B cell (primary cell): Measurements from ENCODE around the gene SMIM35. TPM values are rescaled to one million over a fixed set of nuclear protein-coding genes. Genes with fewer than 3 reads are reported as not detected.

Experiments
- ATAC-seq: fragments of 200-7000 bp; cut with Tn5 transposase; one replicate; pipeline ENCODE4 v1.10.0; 2021; ENCODE audit warnings: low read depth, mild to moderate bottlenecking, moderate number of reproducible peaks, moderate library complexity
- CTCF ChIA-PET: fragments of 350-600 bp; sonication (Branson Sonifier 250); formaldehyde crosslinking; loops from one replicate; lab custom pipeline; 2021; ENCODE audit warnings: antibody characterized with exemption, inconsistent platforms; lab: Charles Lee
- POLR2A ChIA-PET: fragments of 350-600 bp; sonication (Branson Sonifier 250); formaldehyde crosslinking; loops from one replicate; lab custom pipeline; 2021; ENCODE audit warnings: antibody characterized with exemption; lab: Charles Lee
- DNase-seq: peaks from one replicate; pipeline ENCODE4 v3.0.0; 2013
- H2AFZ ChIP-seq: 2 replicates; pipeline ENCODE4 v1.6.1; 2012; ENCODE audit warnings: mild to moderate bottlenecking, low read depth, low read length; ENCODE audit not compliant: insufficient read depth, poor library complexity, severe bottlenecking
- H3K27ac ChIP-seq, 2 donors: 1 replicate in 1 of 2; 2 replicates in 1 of 2; pipeline ENCODE4 v1.5.1; 2012 to 2013; ENCODE audit warnings: low read length in 2 of 2, mild to moderate bottlenecking in 2 of 2, moderate library complexity in 1 of 2
- H3K27me3 ChIP-seq, 4 experiments: fragments of 200-600 bp in 1 of 4; sonication (generic) in 1 of 4; replicated peaks in 1 of 4; 1 replicate in 2 of 4; 2 replicates in 2 of 4; pipeline versions ENCODE4 v1.6.1 to v1.7.0; 2013 to 2016; ENCODE audit warnings: low read length in 3 of 4, mild to moderate bottlenecking in 2 of 4, mixed read lengths in 1 of 4, moderate library complexity in 1 of 4; ENCODE audit not compliant: insufficient read depth in 4 of 4, control insufficient read depth in 3 of 4; ENCODE audit errors: control extremely low read depth in 1 of 4
- H3K36me3 ChIP-seq, 2 experiments: replicated peaks in 1 of 2; 1 replicate in 1 of 2; 2 replicates in 1 of 2; pipeline versions ENCODE4 v1.6.1 to v1.7.1; 2013; ENCODE audit warnings: low read length in 1 of 2; ENCODE audit not compliant: insufficient read depth in 2 of 2, control insufficient read depth in 1 of 2; ENCODE audit errors: control extremely low read depth in 1 of 2, extremely low read depth in 1 of 2
- H3K4me1 ChIP-seq, 2 donors: fragments of 200-600 bp in 1 of 2; sonication (generic) in 1 of 2; 1 replicate in 1 of 2; 2 replicates in 1 of 2; pipeline versions ENCODE4 v1.5.1 to v1.6.1; 2013 to 2017; ENCODE audit warnings: low read length in 2 of 2; ENCODE audit not compliant: control insufficient read depth in 2 of 2, insufficient read depth in 2 of 2
- H3K4me2 ChIP-seq: replicated peaks from 2 replicates; pipeline ENCODE3; 2012; ENCODE audit warnings: mild to moderate bottlenecking, low read depth, low read length; ENCODE audit not compliant: poor library complexity, severe bottlenecking
- H3K4me3 ChIP-seq, 5 experiments: fragments of 200-600 bp in 1 of 5; sonication (generic) in 1 of 5; 1 replicate in 3 of 5; 2 replicates in 2 of 5; pipeline versions ENCODE4 v1.5.1 to v1.7.0; 2011 to 2016; ENCODE audit warnings: low read length in 4 of 5, mild to moderate bottlenecking in 4 of 5, low read depth in 2 of 5, control low read depth in 1 of 5, moderate library complexity in 1 of 5; ENCODE audit not compliant: insufficient read depth in 1 of 5; ENCODE audit errors: control extremely low read depth in 1 of 5, extremely low read depth in 1 of 5
- H3K79me2 ChIP-seq: fragments of 200-600 bp; sonication (generic); one replicate; pipeline ENCODE4 v1.6.0; 2016; ENCODE audit warnings: low read length; ENCODE audit not compliant: control insufficient read depth, insufficient read depth
- H3K9ac ChIP-seq: fragments of 200-600 bp; sonication (generic); 2 replicates; pipeline ENCODE4 v1.6.1; 2017; ENCODE audit warnings: mild to moderate bottlenecking, low read length, moderate library complexity
- H3K9me3 ChIP-seq, 3 donors: one replicate each; pipeline versions ENCODE4 v1.6.1 to v1.7.1; 2013; ENCODE audit warnings: low read length in 2 of 3; ENCODE audit not compliant: control insufficient read depth in 2 of 3, insufficient read depth in 1 of 3; ENCODE audit errors: control extremely low read depth in 1 of 3
- H4K20me1 ChIP-seq: 2 replicates; pipeline ENCODE4 v1.6.0; 2012; ENCODE audit warnings: mild to moderate bottlenecking, low read length; ENCODE audit not compliant: insufficient read depth, control insufficient read depth, poor library complexity, severe bottlenecking
- H3K27ac Mint-ChIP-seq: one replicate; pipeline ENCODE4 v1.8.0; 2021; ENCODE audit warnings: mixed read lengths
- H3K27me3 Mint-ChIP-seq: one replicate; pipeline ENCODE4 v1.8.0; 2021; ENCODE audit warnings: mixed read lengths
- H3K4me1 Mint-ChIP-seq: one replicate; pipeline ENCODE4 v1.8.0; 2021; ENCODE audit warnings: mixed read lengths
- H3K4me3 Mint-ChIP-seq: one replicate; pipeline ENCODE4 v1.8.0; 2021; ENCODE audit warnings: mixed read lengths
- H3K9me3 Mint-ChIP-seq: one replicate; pipeline ENCODE4 v1.8.0; 2022; ENCODE audit warnings: mixed read lengths; ENCODE audit not compliant: insufficient read depth
- EZH2 ChIP-seq: IDR thresholded peaks from 2 replicates; pipeline ENCODE4 v1.6.1; 2012; ENCODE audit warnings: borderline replicate concordance, low read depth, mild to moderate bottlenecking, moderate library complexity, low read length; ENCODE audit not compliant: insufficient read depth, poor library complexity, severe bottlenecking
- WGBS: methylation state at CpG from one replicate; pipeline ENCODE4 v1.1.5; 2013; ENCODE audit warnings: missing lambda C conversion rate; ENCODE audit not compliant: insufficient coverage; 5-methylcytosine and 5-hydroxymethylcytosine counted together
- intact Hi-C: fragments of 100-400 bp; cut with micrococcal nuclease; formaldehyde crosslinking; loops from one replicate; pipeline ENCODE4 v1.10.0; 2022
- polyA plus RNA-seq: library from polyadenylated mRNA; depleted of rRNA; stranded (reverse); fragments of >200 nt; gene quantifications from 2 replicates; pipeline ENCODE4 v1.2.3, GENCODE V29; 2012
- total RNA-seq, 2 donors: library from RNA; stranded (reverse); fragments of 120-200 nt in 1 of 2; gene quantifications; 1 replicate in 1 of 2; 2 replicates in 1 of 2; pipeline versions ENCODE4 v1.2.3 to v1.2.4, GENCODE V29; 2013 to 2022
- TF ChIP-seq, protein P1 (sequence below): fragments of 200-600 bp; IDR thresholded peaks from one replicate; pipeline ENCODE4 v1.8.0; 2022; ENCODE audit warnings: antibody characterized with exemption, mild to moderate bottlenecking

Gene SMIM35
- total and polyA plus RNA-seq, 2 donors (not counting 1 experiment from before 2014, with no cell fraction given), result 1.3 to 4.5 TPM

DNA sequence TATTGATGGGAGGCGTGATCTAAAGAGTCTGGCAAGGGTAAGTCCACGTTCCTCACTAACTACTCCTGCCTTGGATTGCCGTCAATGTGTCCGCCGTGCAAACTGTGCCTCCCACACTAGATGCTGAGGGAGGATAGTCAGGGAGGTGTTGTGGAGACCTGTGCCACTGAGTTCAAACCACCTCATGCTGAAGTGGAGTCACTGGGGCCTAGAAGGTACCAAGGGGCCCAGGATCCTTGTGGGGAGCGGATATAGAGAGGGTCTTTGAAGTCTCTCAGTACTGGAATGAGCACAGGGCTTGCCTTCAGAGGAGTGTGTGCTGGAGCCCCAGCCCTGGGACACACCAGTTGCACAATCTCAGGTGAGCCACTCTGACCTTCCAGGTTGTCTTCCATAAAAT, 37.0 kb downstream of the SMIM35 start:
- Mint-ChIP-seq H3K4me3 (no peak overlapping the region), H3K4me1 (peaks cover 49% of the 10 kb centered on the region)
- intact Hi-C loops, result no loop called here

More for the DNA sequence above, 37.0 kb downstream of the SMIM35 start:
- Histone ChIP-seq H4K20me1 (no peaks in the 10 kb centered on the region), H3K4me2 (no peak overlapping the region), H3K36me3 (no peaks in the 10 kb centered on the region), H3K79me2 (no peaks in the 10 kb centered on the region), H3K4me3 (no peak overlapping the region), H2AFZ (no peak overlapping the region), H3K27me3 (no peaks in the 10 kb centered on the region), H3K27ac (no peak overlapping the region), H3K9ac (no peak overlapping the region), H3K9me3 (no peaks in the 10 kb centered on the region), H3K4me1 (peaks cover 32 to 36% of the 10 kb centered on the region in 2 donors)
- TF ChIP-seq, protein P1, sequence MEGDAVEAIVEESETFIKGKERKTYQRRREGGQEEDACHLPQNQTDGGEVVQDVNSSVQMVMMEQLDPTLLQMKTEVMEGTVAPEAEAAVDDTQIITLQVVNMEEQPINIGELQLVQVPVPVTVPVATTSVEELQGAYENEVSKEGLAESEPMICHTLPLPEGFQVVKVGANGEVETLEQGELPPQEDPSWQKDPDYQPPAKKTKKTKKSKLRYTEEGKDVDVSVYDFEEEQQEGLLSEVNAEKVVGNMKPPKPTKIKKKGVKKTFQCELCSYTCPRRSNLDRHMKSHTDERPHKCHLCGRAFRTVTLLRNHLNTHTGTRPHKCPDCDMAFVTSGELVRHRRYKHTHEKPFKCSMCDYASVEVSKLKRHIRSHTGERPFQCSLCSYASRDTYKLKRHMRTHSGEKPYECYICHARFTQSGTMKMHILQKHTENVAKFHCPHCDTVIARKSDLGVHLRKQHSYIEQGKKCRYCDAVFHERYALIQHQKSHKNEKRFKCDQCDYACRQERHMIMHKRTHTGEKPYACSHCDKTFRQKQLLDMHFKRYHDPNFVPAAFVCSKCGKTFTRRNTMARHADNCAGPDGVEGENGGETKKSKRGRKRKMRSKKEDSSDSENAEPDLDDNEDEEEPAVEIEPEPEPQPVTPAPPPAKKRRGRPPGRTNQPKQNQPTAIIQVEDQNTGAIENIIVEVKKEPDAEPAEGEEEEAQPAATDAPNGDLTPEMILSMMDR, result no peak
- no peak for TF ChIP-seq EZH2
- no peaks in the 10 kb centered on the region for H3K27me3 Mint-ChIP-seq
- peak overlapping the region; percentile 68 for H3K27ac Mint-ChIP-seq
- ATAC-seq, result no peak
- 92% methylated on average over 4 of the region's 6 CpGs for WGBS
- H3K9me3 Mint-ChIP-seq, result no peaks in the 10 kb centered on the region
- POLR2A ChIA-PET, result interaction anchor here (0.6 to 1.7 kb wide), 5 partner anchors 38 to 110 kb away, joined by 3 to 13 read pairs (median 6); partner anchors contain the start of gene IL10RA
- CTCF ChIA-PET, result interaction anchor here (1.0 to 13.0 kb wide), 7 partner anchors 20 to 226 kb away, joined by 3 to 495 read pairs (median 8); partner anchors contain the start of gene FXYD2
- DNase-seq, result no peak
